ENCODE results near the gene STAB1.
A peak's percentile ranks its signal among the peaks of the same experiment; 100 is the strongest.
"Not testable (repeated sequence)": the region's sequence is repeated elsewhere in the genome, so short reads cannot be mapped to it uniquely, and the experiment has no call there.

Gene STAB1

GRCh38 chr3:52524752-52525679 is 29.9 kb downstream of the STAB1 start:
- peak in 1 of 4 experiments; percentile 3 for DNase-seq

GRCh38 chr3:52525680-52526561 is 30.8 kb downstream of the STAB1 start:
- peak in 1 of 4 experiments; percentile 5 for DNase-seq

GRCh38 chr3:52526671-52527038 is 31.5 kb downstream of the STAB1 start:
- DNase-seq: not testable (repeated sequence)

- DNase-seq: peak in 1 of 4 experiments; percentile 23
Measured at GRCh38 chr3:52527039-52527731, 32.0 kb downstream of the STAB1 start.

GRCh38 chr3:52527732-52528585 is 32.8 kb downstream of the STAB1 start:
- peak in 2 of 4 experiments; percentile 31 to 39 for DNase-seq

- DNase-seq: peak in 2 of 4 experiments; percentile 39 to 51
Measured at GRCh38 chr3:52528586-52529375, 33.6 kb downstream of the STAB1 start.

- peak in 3 of 4 experiments; percentile 11 to 38 (median 36) for DNase-seq
Measured at GRCh38 chr3:52529376-52530333, 34.5 kb downstream of the STAB1 start.

- peak in 1 of 4 experiments; percentile 34 for DNase-seq
Measured at GRCh38 chr3:52530918-52531826, 36.0 kb downstream of the STAB1 start.

- DNase-seq: no peak
Measured at GRCh38 chr3:52531860-52532516, 36.9 kb downstream of the STAB1 start.

- DNase-seq: peak; percentile 50 to 67 (median 62)
Measured at GRCh38 chr3:52532517-52532837, 37.3 kb downstream of the STAB1 start.

GRCh38 chr3:52532838-52533622 is 37.9 kb downstream of the STAB1 start:
- DNase-seq: peak; percentile 22 to 55 (median 45)

- DNase-seq: peak; percentile 80 to 92 (median 86)
Measured at GRCh38 chr3:52533623-52534280, 38.6 kb downstream of the STAB1 start, which contains the start of gene NT5DC2. NT5DC2 (minus strand) TSS chr3:52533857; CDS start chr3:52533737, 120 bp downstream.

GRCh38 chr3:52534281-52535183 is 39.4 kb downstream of the STAB1 start:
- DNase-seq: no peak

- no peak for DNase-seq
Measured at GRCh38 chr3:52535411-52536111, 40.4 kb downstream of the STAB1 start.

GRCh38 chr3:52536112-52536368 is 40.9 kb downstream of the STAB1 start:
- no peak for DNase-seq

Measured in suppressor macrophage (primary cell).